ENCODE measurements around the gene PHLDA1.
"Not testable (repeated sequence)": the region's sequence is repeated elsewhere in the genome, so short reads cannot be mapped to it uniquely, and the experiment has no call there.

The PHLDA1 gene

GRCh38 chr12:76018111-76018510, 13.5 kb downstream of the PHLDA1 start:
- no peak for DNase-seq

- no peak for DNase-seq
Measured at GRCh38 chr12:76014007-76014406, 17.6 kb downstream of the PHLDA1 start.

GRCh38 chr12:76013603-76014002, 18.0 kb downstream of the PHLDA1 start:
- no peak for DNase-seq

- no peak for DNase-seq
Measured at GRCh38 chr12:76012644-76013043, 18.9 kb downstream of the PHLDA1 start.

GRCh38 chr12:76010732-76011458, 20.7 kb downstream of the PHLDA1 start:
- DNase-seq, result no peak

- no peak for DNase-seq
Measured at GRCh38 chr12:76008428-76008827, 23.1 kb downstream of the PHLDA1 start.

- DNase-seq, result no peak
Measured at GRCh38 chr12:76007640-76008039, 23.9 kb downstream of the PHLDA1 start.

GRCh38 chr12:76006028-76006925, 25.3 kb downstream of the PHLDA1 start:
- no peak for DNase-seq

GRCh38 chr12:76003355-76003638, 28.3 kb downstream of the PHLDA1 start:
- DNase-seq, result no peak

- DNase-seq, result no peak
Measured at GRCh38 chr12:76002598-76003354, 28.8 kb downstream of the PHLDA1 start.

GRCh38 chr12:75998292-75999063, 33.1 kb downstream of the PHLDA1 start:
- no peak for DNase-seq

GRCh38 chr12:75997658-75998057, 33.9 kb downstream of the PHLDA1 start:
- DNase-seq, result no peak

GRCh38 chr12:75996861-75997447, 34.6 kb downstream of the PHLDA1 start:
- DNase-seq, result no peak

- DNase-seq, result no peak
Measured at GRCh38 chr12:75995691-75996090, 35.9 kb downstream of the PHLDA1 start.

- no peak for DNase-seq
Measured at GRCh38 chr12:75994069-75994740, 37.4 kb downstream of the PHLDA1 start.

GRCh38 chr12:75991753-75992152, 39.8 kb downstream of the PHLDA1 start:
- no peak for DNase-seq

GRCh38 chr12:75990189-75990912, 41.2 kb downstream of the PHLDA1 start:
- no peak for DNase-seq

- not testable (repeated sequence) for DNase-seq
Measured at GRCh38 chr12:75987709-75988108, 43.9 kb downstream of the PHLDA1 start.

- DNase-seq, result no peak
Measured at GRCh38 chr12:75986001-75986746, 45.4 kb downstream of the PHLDA1 start.

- DNase-seq, result no peak
Measured at GRCh38 chr12:75985566-75985965, 46.0 kb downstream of the PHLDA1 start.
